Left lobe of liver (tissue), 2 donors: Measurements from ENCODE around the gene SLC6A6. TPM values are rescaled to one million over a fixed set of nuclear protein-coding genes. Genes with fewer than 3 reads are reported as not detected.

ENCODE experiments used
- ATAC-seq: fragments of 200-7000 bp; cut with Tn5 transposase; one replicate; pipeline ENCODE4 v1.9.1; 2020; ENCODE audit warnings: mild to moderate bottlenecking, moderate library complexity
- DNase-seq: peaks from one replicate; pipeline ENCODE4 v3.0.0-alpha.2; 2020; ENCODE audit warnings: low spot score
- total RNA-seq: library from RNA; stranded (reverse); gene quantifications from one replicate; pipeline ENCODE4 v1.2.1, GENCODE V29; 2021
- donor health status: DM: no; HTN: no; CAD: no; lungs with moderate emphysema.
- donor health status: DM: no; HTN: yes; CAD: no.

Gene SLC6A6
- total RNA-seq, 1 donor from 2014 or later, result 3.2 TPM

DNA sequence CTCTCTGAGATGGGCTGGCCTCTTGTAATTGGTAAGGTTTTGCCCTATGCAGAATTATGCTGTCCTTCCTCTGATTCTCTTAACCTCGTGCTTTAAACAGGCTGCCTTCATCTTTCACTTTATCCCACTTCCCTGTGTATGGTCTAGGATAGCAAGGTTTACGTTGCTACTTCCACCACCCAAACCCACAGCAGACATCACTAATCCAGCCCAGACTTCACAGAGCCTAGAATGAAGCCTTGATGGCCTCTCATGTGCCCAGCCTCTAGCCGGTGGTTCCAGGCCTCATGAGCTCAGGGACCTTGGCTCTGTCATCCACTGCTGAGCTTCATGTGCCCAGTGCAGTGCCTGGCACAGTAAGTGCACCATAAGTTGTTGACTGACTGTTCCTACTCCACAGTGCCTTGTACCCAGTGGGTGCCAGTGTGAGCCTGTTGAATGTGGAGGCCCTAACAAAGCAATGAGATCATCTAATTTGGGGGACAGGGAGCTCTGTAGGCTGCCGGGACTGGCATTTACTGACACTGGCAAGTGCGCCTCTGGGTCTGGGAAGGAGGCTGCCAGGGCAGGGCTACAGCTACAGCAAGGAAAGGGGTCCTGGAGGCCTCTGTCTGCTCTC lies 12.5 kb downstream of the SLC6A6 start:
- ATAC-seq (no peak), DNase-seq (no peak)

DNA sequence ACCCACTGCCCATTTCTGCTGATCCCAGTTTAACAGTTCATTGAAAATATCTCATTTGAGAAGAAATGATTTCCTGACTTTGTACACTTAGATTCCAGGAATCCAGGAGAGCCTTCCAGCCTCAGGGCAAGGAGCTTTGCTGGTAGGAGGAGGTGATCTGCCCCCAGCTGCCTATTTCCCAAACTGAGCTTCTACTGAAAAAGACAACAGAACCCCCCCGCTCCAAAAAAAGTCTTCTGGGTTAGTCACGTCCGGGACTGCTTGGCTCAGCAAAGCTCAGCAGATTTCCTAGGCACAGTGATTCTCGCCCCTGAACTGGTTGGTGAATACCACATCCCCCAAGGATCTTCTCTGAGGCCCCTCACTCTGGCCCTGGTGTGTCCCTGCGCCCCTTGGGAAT lies 13.1 kb downstream of the SLC6A6 start:
- DNase-seq, result no peak
- no peak for ATAC-seq

DNA sequence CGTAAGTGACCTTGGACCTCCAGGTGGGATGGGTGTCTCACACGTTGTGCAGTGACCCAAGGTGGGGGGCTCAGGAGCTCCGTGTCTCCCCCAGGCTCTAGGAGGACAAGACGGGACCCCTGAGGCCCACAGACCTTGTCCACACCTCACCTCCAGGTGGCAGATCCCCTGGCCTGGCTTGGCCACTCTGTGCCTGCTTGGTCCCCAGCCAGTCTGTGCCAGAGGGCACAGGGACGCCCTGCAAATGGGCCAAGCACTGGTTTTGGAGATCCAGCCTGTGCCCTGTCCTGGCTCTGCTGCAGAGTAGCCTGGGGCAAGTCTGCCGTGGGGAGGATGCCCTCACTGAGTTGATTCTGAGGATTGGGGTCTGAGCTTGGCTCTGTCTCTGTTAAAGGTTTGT lies 14.0 kb downstream of the SLC6A6 start:
- ATAC-seq (no peak), DNase-seq (no peak)

GRCh38 chr3:14418296-14419250 lies 16.2 kb downstream of the SLC6A6 start:
- DNase-seq, result no peak
- ATAC-seq, result peak; percentile 29

DNA sequence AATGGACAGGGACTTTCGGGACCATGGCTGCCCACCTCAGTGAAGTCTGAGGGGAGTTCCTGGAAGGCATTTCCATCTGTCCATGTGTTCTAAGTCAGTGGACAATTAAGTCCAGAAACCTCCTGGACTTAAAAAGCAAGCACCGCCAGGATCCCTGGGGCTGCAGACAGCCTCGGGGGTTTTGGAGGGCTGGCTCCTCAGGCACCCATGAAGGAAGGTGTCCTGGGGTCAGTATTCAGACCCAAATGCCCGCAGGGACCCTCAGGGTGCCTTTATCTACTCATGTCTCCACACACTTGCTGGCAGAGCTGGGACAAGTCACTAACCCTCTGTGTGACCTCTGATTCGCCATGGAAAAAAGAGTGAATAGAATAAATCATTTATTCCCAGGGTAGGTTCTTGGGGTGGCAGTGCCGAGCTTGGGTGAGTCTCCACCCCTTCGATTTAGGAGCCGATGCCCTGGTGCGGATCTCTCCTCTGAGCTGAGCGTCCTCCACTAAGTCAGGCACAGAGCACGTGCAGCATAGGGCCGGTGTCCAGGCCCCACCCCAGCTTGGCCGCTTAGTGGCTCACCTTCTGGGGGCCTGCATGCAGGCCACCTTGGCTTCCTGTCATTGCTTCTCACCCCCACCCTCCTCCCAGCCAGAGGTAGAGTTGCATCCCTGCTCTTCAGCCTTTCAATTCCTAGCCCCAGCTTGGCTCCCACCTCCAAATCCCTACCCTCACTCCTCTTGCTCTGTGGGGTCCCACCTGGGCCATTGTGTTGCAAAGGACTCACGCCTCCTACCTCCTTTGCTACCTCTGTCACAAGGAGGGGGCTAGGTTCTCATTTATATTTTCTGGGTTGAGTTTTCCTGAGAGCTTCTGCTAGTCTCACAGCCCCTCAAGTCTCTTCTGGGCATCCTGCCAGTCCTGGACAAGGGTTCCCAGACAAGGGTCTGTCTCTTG lies 19.9 kb downstream of the SLC6A6 start:
- no peak for DNase-seq
- no peak for ATAC-seq

DNA sequence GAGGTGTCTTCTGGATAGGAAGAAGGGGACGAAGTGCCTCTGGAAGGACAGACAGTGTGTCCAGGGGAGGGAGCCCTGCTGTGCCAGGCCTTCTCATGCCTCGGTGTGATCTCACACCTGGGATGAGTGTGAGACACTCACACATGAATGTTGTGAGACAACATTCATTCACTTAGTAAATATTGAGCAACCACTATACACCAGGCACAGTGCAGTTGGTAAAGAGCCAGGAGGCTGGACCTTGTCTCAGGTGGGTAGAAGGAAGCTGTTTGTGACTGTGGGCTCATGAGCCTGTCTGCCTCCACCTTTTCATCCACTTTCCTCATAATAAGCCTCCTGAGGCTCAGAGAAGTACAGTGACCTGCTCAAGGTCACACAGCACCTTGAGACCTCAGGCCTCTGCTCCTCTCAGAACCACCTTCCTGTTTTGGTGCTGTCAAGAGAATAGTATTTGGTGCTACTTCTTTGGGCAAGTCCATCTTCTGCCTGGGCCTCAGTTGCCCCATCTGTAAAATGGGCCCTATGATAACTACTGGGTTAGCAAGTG lies 20.9 kb downstream of the SLC6A6 start:
- ATAC-seq (peak; percentile 76), DNase-seq (no peak)

DNA sequence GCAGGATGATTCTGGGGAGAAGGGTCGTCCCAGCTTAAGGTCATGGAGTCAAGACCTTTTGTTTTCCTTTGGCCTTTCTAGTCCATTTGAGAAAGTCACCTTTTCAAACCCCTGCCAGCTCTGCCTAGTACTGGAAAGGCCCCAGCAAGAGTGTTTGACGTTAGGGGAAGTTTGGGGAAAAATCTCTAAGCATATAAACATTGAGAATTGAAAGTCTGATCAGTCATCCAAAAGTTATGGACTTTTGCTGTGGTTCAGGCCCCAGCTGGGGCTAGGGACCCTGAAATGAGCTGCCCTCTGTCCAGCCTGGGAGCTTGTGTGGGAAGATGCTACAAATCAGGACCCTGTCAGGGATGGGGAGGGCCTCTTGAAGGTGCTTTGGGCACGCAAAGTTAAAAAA lies 21.6 kb downstream of the SLC6A6 start:
- DNase-seq (no peak), ATAC-seq (no peak)

GRCh38 chr3:14424711-14425580 lies 22.5 kb downstream of the SLC6A6 start:
- ATAC-seq (no peak), DNase-seq (no peak)

DNA sequence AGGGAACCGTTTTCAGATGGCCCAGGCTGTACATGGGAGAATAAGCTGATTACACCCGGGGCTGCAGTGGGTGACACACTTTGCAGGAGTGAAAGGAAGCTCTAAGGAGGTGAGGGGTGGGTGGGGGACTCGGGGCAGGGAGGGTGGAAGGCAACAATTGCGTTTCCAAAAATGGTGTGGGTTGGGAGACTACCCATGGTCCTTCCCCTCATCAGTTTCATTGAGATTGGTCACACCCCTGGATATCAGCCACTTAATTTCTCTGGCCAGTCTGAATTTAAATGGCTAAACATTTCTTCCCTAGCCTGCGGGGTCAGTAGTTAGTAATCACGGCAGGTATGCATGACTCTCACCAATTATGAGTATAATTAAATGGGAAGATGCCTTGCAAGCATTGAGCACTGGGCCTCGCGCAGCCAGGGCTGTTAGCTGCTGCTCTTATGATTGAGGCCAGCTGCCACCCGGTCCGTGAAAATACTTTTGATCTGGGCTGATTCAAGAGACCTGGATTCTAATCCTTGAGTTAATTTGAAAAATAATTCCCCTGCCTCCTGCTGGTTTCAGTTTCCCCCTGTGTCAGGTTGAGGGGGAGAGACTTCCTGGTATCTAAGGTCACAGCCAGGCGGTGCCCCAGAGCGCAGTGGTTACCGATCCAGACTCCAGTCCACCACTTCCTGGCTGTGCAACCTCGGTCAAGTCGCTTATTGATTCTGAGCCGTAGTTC lies 23.3 kb downstream of the SLC6A6 start:
- ATAC-seq, result peak; percentile 19
- no peak for DNase-seq

DNA sequence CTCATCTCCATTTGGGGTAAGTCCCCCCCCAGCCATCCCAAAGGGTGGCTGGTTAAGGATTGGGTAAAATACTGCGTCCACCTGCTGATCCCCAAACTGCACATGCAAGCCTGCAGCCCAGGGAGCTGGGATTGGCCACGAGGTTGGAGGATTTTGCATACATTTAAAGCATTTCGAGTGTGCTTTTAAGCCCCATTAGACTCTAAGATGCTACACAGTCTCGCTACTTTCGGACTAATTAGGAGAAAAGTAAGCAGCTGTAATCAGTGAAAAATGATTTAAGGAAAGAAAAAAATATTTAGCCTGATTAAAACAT lies 23.9 kb downstream of the SLC6A6 start:
- no peak for ATAC-seq

GRCh38 chr3:14428087-14429033 lies 26.0 kb downstream of the SLC6A6 start:
- DNase-seq (no peak), ATAC-seq (no peak)

More for the DNA sequence above, 23.9 kb downstream of the SLC6A6 start:
- no peak for DNase-seq

DNA sequence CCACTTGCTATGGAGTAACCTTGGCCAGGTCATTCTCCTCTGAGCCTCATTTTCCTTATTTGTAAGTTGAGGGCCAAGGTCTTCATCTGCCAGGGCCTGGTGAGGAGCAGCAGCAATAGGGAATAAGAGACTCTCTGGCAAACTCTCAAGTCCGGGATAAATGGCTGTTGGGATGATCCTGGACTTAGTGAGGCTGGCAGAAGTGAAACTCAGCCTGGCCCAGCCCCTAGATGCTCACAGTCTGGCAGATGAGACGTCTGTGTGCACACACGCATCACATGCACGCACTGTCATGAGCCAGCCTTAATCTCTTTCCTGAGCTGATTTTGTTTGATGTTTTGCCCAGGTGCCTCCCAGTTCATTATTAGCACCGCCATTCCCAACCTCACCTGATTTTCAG lies 26.8 kb downstream of the SLC6A6 start:
- DNase-seq (no peak), ATAC-seq (no peak)

DNA sequence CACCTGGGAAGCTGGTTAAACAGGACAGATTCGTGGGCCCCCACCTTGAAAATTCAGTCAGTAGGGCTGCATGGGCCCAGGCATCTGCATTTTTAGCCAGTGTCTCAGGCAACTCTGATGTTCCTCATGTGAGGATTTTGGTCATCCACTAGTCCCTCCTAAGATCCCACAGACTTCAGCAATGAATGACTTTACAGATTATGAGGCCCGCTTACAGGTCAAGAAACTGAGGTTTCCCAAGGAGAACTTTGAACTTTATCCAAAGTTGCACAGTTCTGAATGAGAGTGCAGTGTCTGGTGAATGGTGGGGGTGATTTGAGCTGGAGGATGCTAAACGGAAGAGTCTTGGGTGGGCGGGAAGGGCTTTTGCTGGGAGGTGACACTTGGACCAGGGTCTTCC lies 27.2 kb downstream of the SLC6A6 start:
- ATAC-seq (no peak), DNase-seq (no peak)

DNA sequence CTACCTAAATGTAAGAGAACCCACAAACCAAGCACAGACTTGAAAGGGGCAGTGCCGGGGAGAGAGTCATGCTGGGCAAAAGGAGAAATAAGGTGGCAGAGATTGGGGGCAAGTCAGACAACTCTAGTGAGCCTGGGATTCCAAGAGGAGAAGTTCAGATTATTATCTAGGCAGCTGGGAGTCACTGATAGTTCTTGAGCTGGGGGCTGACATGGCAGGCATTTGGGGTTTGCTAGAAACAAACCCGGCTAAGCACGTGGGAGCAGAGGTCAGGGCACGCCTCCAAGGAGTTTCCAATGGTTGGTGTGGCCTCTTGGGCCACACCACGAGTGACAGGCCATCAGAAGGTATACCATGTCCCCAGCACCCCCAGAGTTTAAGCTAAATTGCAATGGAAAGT lies 27.6 kb downstream of the SLC6A6 start:
- ATAC-seq (no peak), DNase-seq (no peak)

DNA sequence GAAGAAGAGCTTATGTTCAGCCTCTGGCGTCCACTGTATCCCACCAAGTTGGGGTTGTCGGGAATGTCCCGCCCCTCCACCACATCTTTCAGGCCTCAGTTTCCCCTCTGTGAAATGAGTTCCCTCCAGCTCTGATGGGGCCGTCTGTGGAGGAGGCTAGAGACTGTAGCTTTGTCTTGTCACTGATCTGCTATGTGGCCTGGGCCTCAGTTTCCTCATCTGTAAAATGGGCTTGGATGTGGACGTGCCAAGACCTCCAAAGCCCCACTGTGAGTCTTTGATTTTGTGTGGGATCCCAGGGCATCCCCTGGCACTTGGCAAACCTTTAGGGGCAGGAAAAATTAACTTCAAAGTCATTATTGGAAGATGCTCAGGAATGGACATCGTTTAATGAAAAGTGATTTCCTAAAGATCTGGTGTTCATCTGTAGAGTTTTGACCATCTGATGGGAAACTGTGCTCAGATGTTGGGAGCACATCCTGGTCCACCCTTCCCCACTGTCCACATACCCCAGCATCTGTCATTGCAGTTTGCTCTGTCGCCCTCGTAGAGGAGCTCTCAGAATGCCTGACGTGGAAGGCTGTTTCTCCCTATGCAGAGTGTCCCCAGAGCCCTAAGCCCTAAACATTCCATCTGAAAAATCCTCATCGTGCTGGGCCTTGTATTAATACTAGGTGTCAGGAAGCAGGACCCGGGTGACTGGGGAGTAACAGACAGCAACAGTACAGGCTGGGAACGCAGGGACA lies 28.5 kb downstream of the SLC6A6 start:
- DNase-seq (no peak), ATAC-seq (no peak)

DNA sequence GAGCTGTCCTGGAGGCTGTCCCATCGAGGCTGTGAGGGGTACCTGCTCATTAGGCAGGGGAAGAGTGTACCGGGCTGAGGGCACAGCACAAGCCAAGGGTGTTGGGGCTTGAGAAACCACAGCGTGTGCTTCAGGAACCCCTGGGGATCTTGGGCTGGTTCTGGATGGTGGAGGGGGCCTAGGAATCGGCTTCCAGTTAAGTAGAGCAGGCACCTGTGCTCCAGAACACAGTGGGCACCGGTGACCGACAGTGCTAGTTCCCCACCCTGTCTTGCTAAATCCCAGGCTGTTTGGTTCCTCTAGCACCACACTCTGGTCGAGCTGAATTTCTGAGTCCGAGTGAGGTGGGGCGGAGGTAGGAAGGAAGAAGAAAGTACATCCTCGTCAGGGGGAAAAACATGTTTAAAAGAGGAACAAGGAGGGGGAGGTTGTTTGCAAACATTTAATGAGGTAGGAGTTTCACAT lies 29.1 kb downstream of the SLC6A6 start:
- ATAC-seq (peak; percentile 6), DNase-seq (no peak)
